HepG2 (cell line): ENCODE results near the gene DHRS4L2. TPM values are rescaled to one million over a fixed set of nuclear protein-coding genes. Genes with fewer than 3 reads are reported as not detected.

Source experiments
- AKAP8 ChIP-seq: sonication (generic); formaldehyde crosslinking; IDR thresholded peaks from 2 replicates; pipeline ENCODE4 v1.5.1; 2020; ENCODE audit warnings: mild to moderate bottlenecking, missing genetic modification reagents
- CAMTA2 ChIP-seq: sonication (generic); formaldehyde crosslinking; IDR thresholded peaks from 2 replicates; pipeline ENCODE4 v1.4.0; 2020; ENCODE audit warnings: mild to moderate bottlenecking, missing genetic modification reagents, borderline replicate concordance
- DPF2 ChIP-seq: sonication (generic); formaldehyde crosslinking; IDR thresholded peaks from 2 replicates; pipeline ENCODE4 v1.4.0; 2020; ENCODE audit warnings: mild to moderate bottlenecking, low read depth, missing genetic modification reagents, borderline replicate concordance
- HNRNPH1 ChIP-seq: fragments of 200-400 bp; formaldehyde crosslinking; optimal IDR thresholded peaks from 2 replicates; pipeline ENCODE3; 2017; ENCODE audit warnings: mild to moderate bottlenecking, low read depth, low read length
- NCOR1 ChIP-seq: fragments of 200-600 bp; sonication (generic); IDR thresholded peaks from 2 replicates; pipeline ENCODE4 v1.7.0; 2017; ENCODE audit warnings: antibody characterized with exemption, low read length, borderline replicate concordance
- NRL ChIP-seq: sonication (generic); formaldehyde crosslinking; IDR thresholded peaks from 2 replicates; pipeline ENCODE4 v1.5.0; 2020; ENCODE audit warnings: missing genetic modification reagents, mild to moderate bottlenecking, moderate library complexity, borderline replicate concordance
- PRPF4 ChIP-seq: fragments of 200-400 bp; formaldehyde crosslinking; IDR thresholded peaks from 2 replicates; pipeline ENCODE4 v1.6.1; 2016; ENCODE audit warnings: low read length, low read depth; ENCODE audit not compliant: poor library complexity, severe bottlenecking
- ZMYM4 ChIP-seq: sonication (generic); formaldehyde crosslinking; IDR thresholded peaks from 2 replicates; pipeline ENCODE4 v1.8.1; 2023; ENCODE audit warnings: mild to moderate bottlenecking, missing genetic modification reagents
- ZNF556 ChIP-seq: sonication (generic); formaldehyde crosslinking; IDR thresholded peaks from 2 replicates; pipeline ENCODE4 v1.4.0; 2020; ENCODE audit warnings: mild to moderate bottlenecking, missing genetic modification reagents, borderline replicate concordance
- ZNF607 ChIP-seq: sonication (generic); formaldehyde crosslinking; IDR thresholded peaks from 2 replicates; pipeline ENCODE4 v1.5.1; 2020; ENCODE audit warnings: missing genetic modification reagents, mild to moderate bottlenecking, borderline replicate concordance
- ZNF644 ChIP-seq: IDR thresholded peaks from 2 replicates; pipeline ENCODE4 v1.6.1; 2016; ENCODE audit warnings: low read depth
- polyA plus RNA-seq, 8 experiments: library from polyadenylated mRNA; depleted of rRNA in 3 of 8; stranded (reverse) in 7 of 8; unstranded in 1 of 8; fragments of >200 nt; fragmentation: Illumina TruSeq in 4 of 8; extraction: Trizol in 4 of 8; gene quantifications; 2 replicates each; pipeline versions ENCODE4 v1.2.1 to v1.2.3, GENCODE V29; 2011 to 2016; ENCODE audit warnings: low read depth in 4 of 8, missing spikeins in 1 of 8, mixed read lengths in 1 of 8; ENCODE audit not compliant: insufficient read depth in 1 of 8
- total RNA-seq, 5 experiments: library from RNA; depleted of rRNA; stranded (reverse); fragments of >200 nt; fragmentation: Illumina TruSeq; extraction: Trizol; gene quantifications; 2 replicates each; pipeline ENCODE4 v1.2.3, GENCODE V29; 2016; ENCODE audit warnings: low read depth in 1 of 5
- TF ChIP-seq, protein P1 (sequence below): sonication (generic); formaldehyde crosslinking; IDR thresholded peaks from 2 replicates; pipeline ENCODE4 v1.4.0; 2020; ENCODE audit warnings: missing genetic modification reagents
- TF ChIP-seq, protein P2 (sequence below): sonication (generic); formaldehyde crosslinking; IDR thresholded peaks from 2 replicates; pipeline ENCODE4 v1.5.1; 2020; ENCODE audit warnings: mild to moderate bottlenecking, missing genetic modification reagents
- TF ChIP-seq, protein P3 (sequence below): sonication (generic); formaldehyde crosslinking; IDR thresholded peaks from 2 replicates; pipeline ENCODE4 v1.5.1; 2020; ENCODE audit warnings: mild to moderate bottlenecking, moderate library complexity, missing genetic modification reagents
- TF ChIP-seq, protein P4 (sequence below): sonication (generic); formaldehyde crosslinking; IDR thresholded peaks from 2 replicates; pipeline ENCODE4 v1.8.1; 2023; ENCODE audit warnings: mild to moderate bottlenecking, inconsistent platforms, moderate library complexity, missing genetic modification reagents, borderline replicate concordance
- TF ChIP-seq, protein P5 (sequence below): sonication (generic); formaldehyde crosslinking; IDR thresholded peaks from 2 replicates; pipeline ENCODE4; 2020; ENCODE audit warnings: missing genetic modification reagents, mild to moderate bottlenecking, borderline replicate concordance

The DHRS4L2 gene
- total and polyA plus RNA-seq, 2 of the 13 experiments (the other 11 are each of a cell fraction or from before 2014, with no cell fraction given): 24.7 to 38.2 TPM

DNA sequence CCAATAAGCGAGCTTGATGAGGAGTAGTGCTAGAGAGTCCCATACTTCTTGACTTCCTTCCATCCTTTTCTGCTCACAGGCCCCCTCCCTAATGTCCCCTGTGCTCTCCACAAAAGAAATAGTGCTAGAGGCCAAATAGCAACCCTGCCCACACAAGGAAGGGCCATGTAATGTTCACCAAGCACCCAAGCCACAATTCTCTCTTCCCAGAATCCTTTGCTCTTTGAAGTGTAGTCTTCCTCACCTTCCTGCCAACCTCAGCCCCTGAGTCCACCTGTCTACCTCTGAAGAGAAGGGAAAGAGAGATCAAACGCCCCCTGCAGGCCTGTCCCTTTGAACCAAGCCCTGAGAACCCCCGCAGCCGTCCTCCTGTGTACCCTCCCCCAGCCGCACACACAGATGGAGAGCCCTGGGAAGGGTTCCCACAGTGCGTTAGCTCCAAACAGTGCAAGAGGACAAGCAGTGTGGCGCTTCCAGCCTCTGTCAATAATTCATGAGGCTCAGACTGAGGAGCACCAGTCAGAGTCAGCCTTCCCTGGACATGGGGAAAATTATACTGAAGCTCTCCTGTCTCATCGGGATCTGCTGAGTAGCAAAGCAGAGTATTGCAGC is 37.0 kb upstream of the DHRS4L2 start (continued):
- TF ChIP-seq, protein P1, sequence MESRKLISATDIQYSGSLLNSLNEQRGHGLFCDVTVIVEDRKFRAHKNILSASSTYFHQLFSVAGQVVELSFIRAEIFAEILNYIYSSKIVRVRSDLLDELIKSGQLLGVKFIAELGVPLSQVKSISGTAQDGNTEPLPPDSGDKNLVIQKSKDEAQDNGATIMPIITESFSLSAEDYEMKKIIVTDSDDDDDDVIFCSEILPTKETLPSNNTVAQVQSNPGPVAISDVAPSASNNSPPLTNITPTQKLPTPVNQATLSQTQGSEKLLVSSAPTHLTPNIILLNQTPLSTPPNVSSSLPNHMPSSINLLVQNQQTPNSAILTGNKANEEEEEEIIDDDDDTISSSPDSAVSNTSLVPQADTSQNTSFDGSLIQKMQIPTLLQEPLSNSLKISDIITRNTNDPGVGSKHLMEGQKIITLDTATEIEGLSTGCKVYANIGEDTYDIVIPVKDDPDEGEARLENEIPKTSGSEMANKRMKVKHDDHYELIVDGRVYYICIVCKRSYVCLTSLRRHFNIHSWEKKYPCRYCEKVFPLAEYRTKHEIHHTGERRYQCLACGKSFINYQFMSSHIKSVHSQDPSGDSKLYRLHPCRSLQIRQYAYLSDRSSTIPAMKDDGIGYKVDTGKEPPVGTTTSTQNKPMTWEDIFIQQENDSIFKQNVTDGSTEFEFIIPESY: peak; percentile 83
- TF ChIP-seq CAMTA2 (CRISPR knock-in tag) (no peak), HNRNPH1 (no peak), ZNF556 (peak; percentile 73; the same call in 1 of the 2 replicates), NCOR1 (peak; percentile 50; the same call in 1 of the 2 replicates), DPF2 (0 out of 2 replicates have a peak, but pooled peaks have one; percentile 24), AKAP8 (CRISPR knock-in tag) (0 out of 2 replicates have a peak, but pooled peaks have one; percentile 6), NRL (CRISPR knock-in tag) (no peak), ZNF644 (CRISPR knock-in tag) (0 out of 2 replicates have a peak, but pooled peaks have one; percentile 56), ZNF607 (CRISPR knock-in tag) (0 out of 2 replicates have a peak, but pooled peaks have one; percentile 50), ZMYM4 (CRISPR knock-in tag) (peak; percentile 79), PRPF4 (peak; percentile 71)
- TF ChIP-seq, protein P2, sequence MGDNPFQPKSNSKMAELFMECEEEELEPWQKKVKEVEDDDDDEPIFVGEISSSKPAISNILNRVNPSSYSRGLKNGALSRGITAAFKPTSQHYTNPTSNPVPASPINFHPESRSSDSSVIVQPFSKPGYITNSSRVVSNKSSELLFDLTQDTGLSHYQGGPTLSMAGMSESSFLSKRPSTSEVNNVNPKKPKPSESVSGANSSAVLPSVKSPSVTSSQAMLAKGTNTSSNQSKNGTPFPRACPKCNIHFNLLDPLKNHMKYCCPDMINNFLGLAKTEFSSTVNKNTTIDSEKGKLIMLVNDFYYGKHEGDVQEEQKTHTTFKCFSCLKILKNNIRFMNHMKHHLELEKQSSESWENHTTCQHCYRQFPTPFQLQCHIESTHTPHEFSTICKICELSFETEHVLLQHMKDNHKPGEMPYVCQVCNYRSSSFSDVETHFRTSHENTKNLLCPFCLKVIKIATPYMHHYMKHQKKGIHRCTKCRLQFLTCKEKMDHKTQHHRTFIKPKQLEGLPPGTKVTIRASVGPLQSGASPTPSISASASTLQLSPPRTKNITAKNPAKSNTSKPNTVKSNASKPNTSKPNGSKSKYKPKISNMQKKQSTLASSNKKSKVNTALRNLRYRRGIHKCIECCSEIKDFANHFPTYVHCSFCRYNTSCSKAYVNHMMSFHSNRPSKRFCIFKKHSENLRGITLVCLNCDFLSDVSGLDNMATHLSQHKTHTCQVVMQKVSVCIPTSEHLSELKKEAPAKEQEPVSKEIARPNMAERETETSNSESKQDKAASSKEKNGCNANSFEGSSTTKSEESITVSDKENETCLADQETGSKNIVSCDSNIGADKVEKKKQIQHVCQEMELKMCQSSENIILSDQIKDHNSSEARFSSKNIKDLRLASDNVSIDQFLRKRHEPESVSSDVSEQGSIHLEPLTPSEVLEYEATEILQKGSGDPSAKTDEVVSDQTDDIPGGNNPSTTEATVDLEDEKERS (CRISPR knock-in tag): 0 out of 2 replicates have a peak, but pooled peaks have one; percentile 64
- TF ChIP-seq, protein P3, sequence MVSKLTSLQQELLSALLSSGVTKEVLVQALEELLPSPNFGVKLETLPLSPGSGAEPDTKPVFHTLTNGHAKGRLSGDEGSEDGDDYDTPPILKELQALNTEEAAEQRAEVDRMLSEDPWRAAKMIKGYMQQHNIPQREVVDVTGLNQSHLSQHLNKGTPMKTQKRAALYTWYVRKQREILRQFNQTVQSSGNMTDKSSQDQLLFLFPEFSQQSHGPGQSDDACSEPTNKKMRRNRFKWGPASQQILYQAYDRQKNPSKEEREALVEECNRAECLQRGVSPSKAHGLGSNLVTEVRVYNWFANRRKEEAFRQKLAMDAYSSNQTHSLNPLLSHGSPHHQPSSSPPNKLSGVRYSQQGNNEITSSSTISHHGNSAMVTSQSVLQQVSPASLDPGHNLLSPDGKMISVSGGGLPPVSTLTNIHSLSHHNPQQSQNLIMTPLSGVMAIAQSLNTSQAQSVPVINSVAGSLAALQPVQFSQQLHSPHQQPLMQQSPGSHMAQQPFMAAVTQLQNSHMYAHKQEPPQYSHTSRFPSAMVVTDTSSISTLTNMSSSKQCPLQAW (CRISPR knock-in tag): 0 out of 2 replicates have a peak, but pooled peaks have one; percentile 71
- TF ChIP-seq, protein P4, sequence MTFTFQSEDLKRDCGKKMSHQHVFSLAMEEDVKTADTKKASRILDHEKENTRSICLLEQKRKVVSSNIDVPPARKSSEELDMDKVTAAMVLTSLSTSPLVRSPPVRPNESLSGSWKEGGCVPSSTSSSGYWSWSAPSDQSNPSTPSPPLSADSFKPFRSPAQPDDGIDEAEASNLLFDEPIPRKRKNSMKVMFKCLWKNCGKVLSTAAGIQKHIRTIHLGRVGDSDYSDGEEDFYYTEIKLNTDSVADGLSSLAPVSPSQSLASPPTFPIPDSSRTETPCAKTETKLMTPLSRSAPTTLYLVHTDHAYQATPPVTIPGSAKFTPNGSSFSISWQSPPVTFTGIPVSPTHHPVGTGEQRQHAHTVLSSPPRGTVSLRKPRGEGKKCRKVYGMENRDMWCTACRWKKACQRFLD (CRISPR knock-in tag): 0 out of 2 replicates have a peak, but pooled peaks have one; percentile 51
- TF ChIP-seq, protein P5, sequence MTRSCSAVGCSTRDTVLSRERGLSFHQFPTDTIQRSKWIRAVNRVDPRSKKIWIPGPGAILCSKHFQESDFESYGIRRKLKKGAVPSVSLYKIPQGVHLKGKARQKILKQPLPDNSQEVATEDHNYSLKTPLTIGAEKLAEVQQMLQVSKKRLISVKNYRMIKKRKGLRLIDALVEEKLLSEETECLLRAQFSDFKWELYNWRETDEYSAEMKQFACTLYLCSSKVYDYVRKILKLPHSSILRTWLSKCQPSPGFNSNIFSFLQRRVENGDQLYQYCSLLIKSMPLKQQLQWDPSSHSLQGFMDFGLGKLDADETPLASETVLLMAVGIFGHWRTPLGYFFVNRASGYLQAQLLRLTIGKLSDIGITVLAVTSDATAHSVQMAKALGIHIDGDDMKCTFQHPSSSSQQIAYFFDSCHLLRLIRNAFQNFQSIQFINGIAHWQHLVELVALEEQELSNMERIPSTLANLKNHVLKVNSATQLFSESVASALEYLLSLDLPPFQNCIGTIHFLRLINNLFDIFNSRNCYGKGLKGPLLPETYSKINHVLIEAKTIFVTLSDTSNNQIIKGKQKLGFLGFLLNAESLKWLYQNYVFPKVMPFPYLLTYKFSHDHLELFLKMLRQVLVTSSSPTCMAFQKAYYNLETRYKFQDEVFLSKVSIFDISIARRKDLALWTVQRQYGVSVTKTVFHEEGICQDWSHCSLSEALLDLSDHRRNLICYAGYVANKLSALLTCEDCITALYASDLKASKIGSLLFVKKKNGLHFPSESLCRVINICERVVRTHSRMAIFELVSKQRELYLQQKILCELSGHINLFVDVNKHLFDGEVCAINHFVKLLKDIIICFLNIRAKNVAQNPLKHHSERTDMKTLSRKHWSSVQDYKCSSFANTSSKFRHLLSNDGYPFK (CRISPR knock-in tag): 0 out of 2 replicates have a peak, but pooled peaks have one; percentile 35
